Anterior cingulate cortex (tissue), 58 donors: ENCODE data around the gene HCRTR2.

ENCODE experiments used
- DNase-seq, 58 donors: peaks; one replicate each; lab custom pipeline; 2025; lab: John Stamatoyannopoulos, UW

Gene HCRTR2

GRCh38 chr6:55319961-55320695 is 145.8 kb downstream of the HCRTR2 start:
- no peak for DNase-seq

GRCh38 chr6:55320696-55321086 is 146.4 kb downstream of the HCRTR2 start:
- DNase-seq = no peak

- no peak for DNase-seq
Measured at GRCh38 chr6:55327169-55327568, 152.9 kb downstream of the HCRTR2 start, which contains the start of gene GFRAL. Gene GFRAL, plus strand, starts transcription at chr6:55327469. Its CDS starts 86 bp downstream, at chr6:55327555.
